HG02870 (cell line): Measurements from ENCODE around the gene SCNM1.
A peak's percentile ranks its signal among the peaks of the same experiment; 100 is the strongest.

Experiments
- ATAC-seq: cut with Tn5 transposase; IDR thresholded peaks from one replicate; pipeline ENCODE4 v1.9.1; 2021; ENCODE audit warnings: mild to moderate bottlenecking, moderate library complexity; ENCODE audit not compliant: unreplicated experiment

SCNM1 gene

GRCh38 chr1:151165738-151166504, at the start of gene SCNM1, which contains the start of gene LYSMD1:
Gene SCNM1 (plus strand): TSS chr1:151166144. CDS start chr1:151166153, 9 bp downstream.
Gene LYSMD1 (minus strand): TSS chr1:151165902. CDS start chr1:151165258, 644 bp downstream.
- ATAC-seq, result peak; percentile 78

GRCh38 chr1:151124763-151125403, 41.1 kb upstream of the SCNM1 start:
- no peak for ATAC-seq

- no peak for ATAC-seq
These were observed 37.1 kb upstream of the SCNM1 start for GRCh38 chr1:151128800-151129199.

- ATAC-seq, result no peak
These were observed 34.9 kb upstream of the SCNM1 start for GRCh38 chr1:151130987-151131586.

GRCh38 chr1:151131701-151132334, 34.1 kb upstream of the SCNM1 start:
- ATAC-seq, result no peak

- no peak for ATAC-seq
These were observed 33.5 kb upstream of the SCNM1 start for GRCh38 chr1:151132335-151133017.

GRCh38 chr1:151133018-151133806, 32.7 kb upstream of the SCNM1 start:
- no peak for ATAC-seq

- ATAC-seq, result no peak
These were observed 31.5 kb upstream of the SCNM1 start for GRCh38 chr1:151134396-151134795.

- no peak for ATAC-seq
These were observed 31.0 kb upstream of the SCNM1 start for GRCh38 chr1:151134991-151135390.

GRCh38 chr1:151135433-151136385, 30.2 kb upstream of the SCNM1 start:
- no peak for ATAC-seq

GRCh38 chr1:151137789-151138188, 28.2 kb upstream of the SCNM1 start:
- ATAC-seq, result no peak

- ATAC-seq, result no peak
These were observed 23.4 kb upstream of the SCNM1 start for GRCh38 chr1:151142411-151143056.

GRCh38 chr1:151143057-151143435, 22.9 kb upstream of the SCNM1 start:
- ATAC-seq, result no peak

- no peak for ATAC-seq
These were observed 22.0 kb upstream of the SCNM1 start for GRCh38 chr1:151143986-151144385.

GRCh38 chr1:151144474-151145303, 21.3 kb upstream of the SCNM1 start:
- ATAC-seq, result no peak

GRCh38 chr1:151145304-151146071, 20.5 kb upstream of the SCNM1 start:
- no peak for ATAC-seq

GRCh38 chr1:151146072-151146411, 19.9 kb upstream of the SCNM1 start:
- no peak for ATAC-seq
